NB4 (cell line): ENCODE data around the gene SMNDC1.
A peak's percentile ranks its signal among the peaks of the same experiment; 100 is the strongest.

ENCODE experiments used
- DNase-seq: peaks from one replicate; pipeline ENCODE4 v3.0.0; 2010; ENCODE audit warnings: low read depth
- H3K4me3 ChIP-seq: one replicate; pipeline ENCODE4 v1.5.1; 2011; ENCODE audit warnings: mild to moderate bottlenecking, low read depth, low read length, moderate library complexity
- MYC ChIP-seq: IDR thresholded peaks from 2 replicates; pipeline ENCODE4 v1.6.1; 2011; ENCODE audit warnings: low read depth, low read length
- POLR2A ChIP-seq: IDR thresholded peaks from 2 replicates; pipeline ENCODE4 v1.6.1; 2011; ENCODE audit warnings: mild to moderate bottlenecking; ENCODE audit not compliant: insufficient read length; ENCODE audit errors: extremely low read depth
- TF ChIP-seq, protein P1 (sequence below): IDR thresholded peaks from one replicate; pipeline ENCODE4 v1.5.1; 2012; ENCODE audit warnings: low read depth, low read length
- TF ChIP-seq, protein P2 (sequence below): IDR thresholded peaks from 2 replicates; pipeline ENCODE4 v1.6.1; 2011; ENCODE audit warnings: low read depth, low read length

SMNDC1 gene

DNA sequence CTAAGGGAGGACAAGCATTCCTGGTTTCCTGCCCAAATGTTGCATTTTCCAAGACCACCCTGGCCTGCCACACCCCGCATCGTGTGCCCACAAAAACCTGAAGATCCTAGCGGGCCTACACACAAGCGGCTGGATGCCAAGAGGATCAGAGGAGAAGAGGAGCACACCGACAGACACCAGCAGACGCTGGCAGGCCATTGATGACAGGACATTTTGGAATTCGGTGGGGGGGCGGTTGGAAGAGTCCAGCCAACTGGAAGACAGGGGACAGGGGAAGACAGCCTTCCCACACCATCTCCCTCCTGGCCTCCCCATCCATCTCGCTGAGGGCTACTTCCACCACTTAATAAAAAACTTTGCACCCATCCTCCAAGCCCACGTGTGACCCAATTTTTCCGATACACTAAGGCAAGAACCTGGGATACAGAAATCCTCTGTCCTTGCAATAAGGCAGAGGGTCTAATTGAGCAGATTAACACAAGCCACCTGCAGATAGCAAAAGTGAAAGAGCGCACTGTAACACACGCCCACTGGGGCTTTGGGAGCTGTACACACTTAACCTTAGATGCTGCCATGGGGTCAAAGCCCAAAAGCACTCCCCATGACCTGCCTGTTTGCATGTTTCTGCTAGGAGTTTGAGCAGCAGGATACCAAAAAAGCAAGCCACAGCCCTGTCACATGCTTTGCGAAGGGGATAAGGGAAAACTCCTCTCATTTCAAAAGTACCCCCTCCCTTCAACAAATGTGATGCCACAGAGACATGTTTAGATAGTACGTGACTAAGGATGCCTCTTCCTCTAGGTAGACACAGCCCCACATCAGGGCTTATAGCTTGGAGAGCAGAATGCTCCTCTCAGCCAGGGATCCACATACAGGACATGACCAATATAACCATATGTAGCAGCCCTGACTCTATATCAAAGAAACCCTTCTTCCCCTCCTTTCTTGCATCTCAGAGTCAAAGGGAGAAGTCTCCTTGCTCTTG lies 13.4 kb upstream of the SMNDC1 start:
- no peak overlapping the region for H3K4me3 ChIP-seq
- no peak for DNase-seq
- TF ChIP-seq, protein P1, sequence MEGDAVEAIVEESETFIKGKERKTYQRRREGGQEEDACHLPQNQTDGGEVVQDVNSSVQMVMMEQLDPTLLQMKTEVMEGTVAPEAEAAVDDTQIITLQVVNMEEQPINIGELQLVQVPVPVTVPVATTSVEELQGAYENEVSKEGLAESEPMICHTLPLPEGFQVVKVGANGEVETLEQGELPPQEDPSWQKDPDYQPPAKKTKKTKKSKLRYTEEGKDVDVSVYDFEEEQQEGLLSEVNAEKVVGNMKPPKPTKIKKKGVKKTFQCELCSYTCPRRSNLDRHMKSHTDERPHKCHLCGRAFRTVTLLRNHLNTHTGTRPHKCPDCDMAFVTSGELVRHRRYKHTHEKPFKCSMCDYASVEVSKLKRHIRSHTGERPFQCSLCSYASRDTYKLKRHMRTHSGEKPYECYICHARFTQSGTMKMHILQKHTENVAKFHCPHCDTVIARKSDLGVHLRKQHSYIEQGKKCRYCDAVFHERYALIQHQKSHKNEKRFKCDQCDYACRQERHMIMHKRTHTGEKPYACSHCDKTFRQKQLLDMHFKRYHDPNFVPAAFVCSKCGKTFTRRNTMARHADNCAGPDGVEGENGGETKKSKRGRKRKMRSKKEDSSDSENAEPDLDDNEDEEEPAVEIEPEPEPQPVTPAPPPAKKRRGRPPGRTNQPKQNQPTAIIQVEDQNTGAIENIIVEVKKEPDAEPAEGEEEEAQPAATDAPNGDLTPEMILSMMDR = no peak
- TF ChIP-seq, protein P2, sequence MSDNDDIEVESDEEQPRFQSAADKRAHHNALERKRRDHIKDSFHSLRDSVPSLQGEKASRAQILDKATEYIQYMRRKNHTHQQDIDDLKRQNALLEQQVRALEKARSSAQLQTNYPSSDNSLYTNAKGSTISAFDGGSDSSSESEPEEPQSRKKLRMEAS = no peak
- TF ChIP-seq MYC (no peak), POLR2A (no peak)

DNA sequence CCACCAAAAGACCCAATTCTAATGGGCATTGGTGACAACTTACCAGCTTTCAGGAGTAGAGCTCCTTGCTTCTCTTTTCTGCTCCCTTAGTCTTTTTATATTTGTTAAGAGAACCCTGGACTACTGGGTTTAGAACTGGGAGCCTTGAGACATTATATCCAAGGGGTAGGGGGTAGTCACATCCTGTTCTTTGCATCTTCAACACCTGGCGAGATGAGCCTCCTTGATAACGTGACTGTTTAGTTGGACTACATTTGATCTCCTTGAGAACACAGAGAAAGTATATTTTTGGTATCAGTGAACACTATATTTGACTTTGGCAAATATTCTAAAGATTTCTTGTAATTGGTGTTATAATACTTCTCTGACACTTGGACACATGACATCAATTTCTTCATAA lies 9.0 kb upstream of the SMNDC1 start:
- H3K4me3 ChIP-seq = no peak overlapping the region
- DNase-seq = no peak
- TF ChIP-seq MYC (no peak), POLR2A (no peak)
- TF ChIP-seq, protein P2 = no peak
- TF ChIP-seq, protein P1 = no peak

DNA sequence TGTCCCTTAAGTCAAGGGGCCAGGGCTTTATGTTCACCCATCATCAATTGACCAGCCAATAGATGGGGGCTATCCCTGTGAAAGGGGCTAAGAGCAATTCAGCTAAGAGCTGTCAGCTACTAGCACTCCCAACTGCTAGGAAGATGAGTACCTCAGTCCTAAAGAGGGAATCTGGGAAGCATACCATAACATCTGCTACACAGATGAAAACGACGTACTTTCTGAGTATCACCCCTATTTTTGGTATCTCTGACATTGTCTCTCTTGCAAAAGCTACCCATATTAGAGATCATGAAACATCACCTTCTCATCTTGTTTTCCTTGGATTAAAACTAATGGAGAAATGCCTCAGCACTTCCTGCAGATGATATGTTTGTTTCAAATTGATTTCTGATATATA lies 7.5 kb upstream of the SMNDC1 start:
- H3K4me3 ChIP-seq = no peak overlapping the region
- DNase-seq = no peak
- TF ChIP-seq POLR2A (no peak), MYC (no peak)
- TF ChIP-seq, protein P1 = no peak
- TF ChIP-seq, protein P2 = no peak

DNA sequence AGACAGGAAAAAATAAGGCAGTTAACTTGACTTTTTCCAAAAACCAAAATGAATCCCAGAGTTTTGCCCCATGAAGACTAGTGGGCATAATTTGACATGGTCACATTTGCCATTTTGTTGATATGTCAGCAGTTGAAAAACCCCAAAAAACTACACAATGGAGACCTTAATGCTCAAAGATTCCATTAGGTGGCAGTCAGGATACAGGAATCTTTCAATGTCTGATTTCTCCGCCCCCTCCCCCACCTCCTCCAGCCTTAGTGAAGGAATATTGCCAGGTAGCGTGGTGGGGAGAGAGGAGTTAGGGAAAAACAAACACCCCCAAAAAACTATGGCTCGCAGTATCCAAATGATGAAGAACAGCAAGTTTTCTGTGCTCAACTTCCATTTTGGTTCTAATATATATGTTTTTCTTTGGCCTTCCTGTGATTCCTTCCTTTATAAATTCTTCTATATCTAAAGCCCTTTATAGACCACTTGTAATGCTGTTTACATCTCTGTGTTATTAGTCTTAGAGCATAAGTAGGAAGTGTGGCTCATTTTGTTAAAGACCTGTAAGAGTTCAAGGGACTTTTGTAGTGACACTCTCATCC lies 6.7 kb upstream of the SMNDC1 start:
- TF ChIP-seq, protein P2 = 0 out of 2 replicates have a peak, but pooled peaks have one; percentile 7
- no peak for TF ChIP-seq POLR2A
- TF ChIP-seq, protein P1 = peak; percentile 62
- no peak overlapping the region for H3K4me3 ChIP-seq
- peak; percentile 68 for DNase-seq

DNA sequence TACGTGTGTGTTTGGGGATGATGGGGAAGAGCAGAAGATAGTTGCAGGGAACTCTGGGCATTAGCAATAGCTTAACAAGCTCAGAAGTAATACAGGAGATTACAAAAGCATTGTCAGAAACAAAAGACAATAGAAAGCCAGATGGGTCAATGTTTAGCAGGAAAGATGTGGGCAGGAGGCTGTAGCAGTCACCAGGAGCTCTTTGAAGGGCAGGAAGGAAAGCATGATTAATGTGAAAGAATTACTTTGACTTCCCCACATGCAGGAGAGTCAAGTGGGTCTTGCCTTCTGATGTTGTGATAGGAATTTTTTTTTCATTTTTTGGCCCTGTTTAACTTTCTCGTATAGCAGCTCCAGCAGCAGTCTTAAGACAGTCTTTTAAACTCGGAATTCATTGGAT lies 6.0 kb upstream of the SMNDC1 start:
- H3K4me3 ChIP-seq = no peak overlapping the region
- TF ChIP-seq MYC = no peak
- TF ChIP-seq, protein P1 = no peak
- TF ChIP-seq, protein P2 = no peak
- no peak for TF ChIP-seq POLR2A
- no peak for DNase-seq
